Karpas-422 (cell line): ENCODE results near the gene APH1B. TPM values are rescaled to one million over a fixed set of nuclear protein-coding genes. Genes with fewer than 3 reads are reported as not detected.

ENCODE experiments used
- DNase-seq: peaks from one replicate; pipeline ENCODE4 v3.0.0-alpha.2; 2015
- H2AFZ ChIP-seq: fragments of 200-600 bp; sonication (generic); 2 replicates; pipeline ENCODE4 v1.6.1; 2014; ENCODE audit warnings: antibody characterized with exemption, low read length, mixed read lengths
- H3K27ac ChIP-seq: fragments of 200-600 bp; sonication (generic); 2 replicates; pipeline ENCODE4 v1.5.1; 2014; ENCODE audit warnings: mild to moderate bottlenecking, low read length, moderate library complexity
- H3K27me3 ChIP-seq: fragments of 200-600 bp; sonication (generic); 2 replicates; pipeline ENCODE4 v1.6.1; 2014; ENCODE audit warnings: low read length, mixed read lengths
- H3K36me3 ChIP-seq: fragments of 200-600 bp; sonication (generic); 2 replicates; pipeline ENCODE4 v1.6.1; 2014; ENCODE audit warnings: low read length, mixed read lengths; ENCODE audit not compliant: insufficient read depth
- H3K4me1 ChIP-seq: fragments of 200-600 bp; sonication (generic); 2 replicates; pipeline ENCODE4 v1.6.1; 2014; ENCODE audit warnings: mild to moderate bottlenecking, low read length, mixed read lengths
- H3K4me2 ChIP-seq: fragments of 200-600 bp; sonication (generic); 2 replicates; pipeline ENCODE4 v1.6.1; 2014; ENCODE audit warnings: low read length, low read depth, mild to moderate bottlenecking; ENCODE audit not compliant: poor library complexity, severe bottlenecking
- H3K4me3 ChIP-seq: fragments of 200-600 bp; sonication (generic); 2 replicates; pipeline ENCODE4 v1.5.1; 2014; ENCODE audit warnings: mild to moderate bottlenecking, antibody characterized with exemption, low read length, mixed read lengths
- H3K79me2 ChIP-seq: fragments of 200-600 bp; sonication (generic); 2 replicates; pipeline ENCODE4 v1.6.1; 2014; ENCODE audit warnings: mild to moderate bottlenecking, low read length, mixed read lengths
- H3K9ac ChIP-seq: fragments of 200-600 bp; sonication (generic); 2 replicates; pipeline ENCODE4 v1.6.0; 2014; ENCODE audit warnings: low read length
- H3K9me2 ChIP-seq: fragments of 200-600 bp; sonication (generic), shearing (Covaris generic); replicated peaks from 2 replicates; pipeline ENCODE4 v1.6.0; 2014; ENCODE audit warnings: mild to moderate bottlenecking, low read length, moderate library complexity; ENCODE audit not compliant: insufficient read depth
- H3K9me3 ChIP-seq: fragments of 300-700, 200-600 bp; sonication (generic); 2 replicates; pipeline ENCODE4 v1.6.1; 2014; ENCODE audit warnings: low read length, mixed read lengths
- H4K20me1 ChIP-seq: fragments of 200-600 bp; sonication (generic); 2 replicates; pipeline ENCODE4 v1.6.1; 2014; ENCODE audit warnings: mild to moderate bottlenecking, antibody characterized with exemption, low read length, low read depth; ENCODE audit not compliant: insufficient read depth
- total RNA-seq: library from RNA; depleted of rRNA; stranded (reverse); fragments of >200 nt; shearing (Covaris generic); gene quantifications from 2 replicates; pipeline ENCODE4 v1.2.3, GENCODE V29; 2014; ENCODE audit warnings: low replicate concordance

Gene APH1B
- total RNA-seq, 1 experiment from 2014 or later, result 34.8 TPM

DNA sequence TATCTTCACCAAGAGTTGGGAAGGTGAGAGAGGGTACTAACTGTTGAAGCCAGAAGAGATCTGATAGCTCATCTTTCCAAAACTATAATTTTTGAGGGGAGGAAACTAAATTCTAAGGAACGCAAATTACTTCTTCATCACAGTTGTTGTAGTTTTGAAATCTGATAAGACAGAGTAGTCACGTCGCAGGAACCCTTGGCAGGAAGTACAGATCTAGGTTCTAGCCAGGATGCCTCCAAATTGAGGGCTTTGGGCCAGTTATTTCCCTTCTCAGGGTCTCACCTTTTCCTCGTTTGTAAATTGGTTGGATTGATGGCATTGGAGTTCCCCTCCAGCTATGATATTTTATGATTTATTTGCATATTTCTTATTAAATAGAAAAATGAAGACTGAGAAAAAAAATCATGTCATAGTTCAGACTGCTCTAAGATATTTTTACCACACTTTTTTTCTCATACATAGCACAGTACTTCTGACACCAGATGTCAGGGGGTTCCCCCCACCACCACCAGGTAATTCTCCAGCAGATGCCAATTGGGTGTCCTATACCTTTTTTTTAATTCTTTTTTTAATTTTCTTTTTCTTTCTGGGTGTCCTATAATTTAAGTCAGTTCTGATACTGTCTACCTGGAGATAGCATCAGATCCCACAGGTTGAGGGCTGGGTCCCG is 32.3 kb upstream of the APH1B start:
- H3K4me3 ChIP-seq, result no peak overlapping the region
- no peak overlapping the region for H2AFZ ChIP-seq
- H4K20me1 ChIP-seq, result no peaks in the 10 kb centered on the region
- H3K27ac ChIP-seq, result no peak overlapping the region
- no peaks in the 10 kb centered on the region for H3K36me3 ChIP-seq
- no peak for DNase-seq
- H3K79me2 ChIP-seq, result no peaks in the 10 kb centered on the region
- no peaks in the 10 kb centered on the region for H3K27me3 ChIP-seq
- no peak overlapping the region for H3K4me2 ChIP-seq
- no peaks in the 10 kb centered on the region for H3K9me2 ChIP-seq
- peaks cover 11% of the 10 kb centered on the region for H3K4me1 ChIP-seq
- H3K9me3 ChIP-seq, result no peaks in the 10 kb centered on the region
- H3K9ac ChIP-seq, result no peak overlapping the region

DNA sequence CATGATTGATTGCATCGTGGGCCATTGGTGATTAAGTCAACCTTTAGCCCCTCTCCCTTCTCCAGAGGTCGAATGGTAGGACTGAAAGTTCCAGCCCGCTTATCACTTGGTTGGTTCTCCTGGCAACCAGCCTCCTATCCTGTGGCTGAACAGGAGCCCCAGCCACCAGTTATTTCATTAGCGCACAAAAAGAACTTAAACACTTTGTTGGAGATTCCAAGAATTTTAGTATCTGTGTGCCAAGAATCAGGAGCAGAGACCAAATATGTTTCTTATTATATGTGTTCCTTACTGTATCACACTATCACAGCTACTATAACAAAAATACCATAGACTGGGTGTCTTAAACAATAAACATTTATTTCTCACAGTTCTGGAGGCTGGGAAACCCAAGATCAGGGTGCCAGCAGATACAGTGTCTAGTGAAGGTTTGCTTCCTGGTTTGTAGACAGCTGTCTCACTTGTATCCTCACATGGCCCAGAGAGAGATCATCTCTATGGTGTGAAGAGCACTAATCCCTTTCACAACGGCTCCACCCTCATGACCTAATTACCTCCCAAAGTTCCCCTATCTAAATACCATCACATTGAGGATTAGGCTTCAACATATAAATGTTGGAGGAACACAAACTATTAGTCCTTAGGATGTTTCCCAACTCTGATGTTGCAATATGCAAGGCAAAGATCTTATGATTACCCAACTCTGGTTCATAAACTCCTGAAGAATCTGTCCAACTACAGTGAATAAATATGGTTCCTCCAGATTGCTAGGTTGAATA is 30.5 kb upstream of the APH1B start:
- Histone ChIP-seq H3K9me2 (no peaks in the 10 kb centered on the region), H3K27ac (no peak overlapping the region), H2AFZ (no peak overlapping the region), H3K36me3 (no peaks in the 10 kb centered on the region), H3K4me3 (no peak overlapping the region), H3K9ac (no peak overlapping the region), H3K4me1 (peaks cover 11% of the 10 kb centered on the region), H3K79me2 (no peaks in the 10 kb centered on the region), H3K27me3 (no peaks in the 10 kb centered on the region), H4K20me1 (no peaks in the 10 kb centered on the region), H3K9me3 (no peaks in the 10 kb centered on the region), H3K4me2 (no peak overlapping the region)
- peak; percentile 16 for DNase-seq

DNA sequence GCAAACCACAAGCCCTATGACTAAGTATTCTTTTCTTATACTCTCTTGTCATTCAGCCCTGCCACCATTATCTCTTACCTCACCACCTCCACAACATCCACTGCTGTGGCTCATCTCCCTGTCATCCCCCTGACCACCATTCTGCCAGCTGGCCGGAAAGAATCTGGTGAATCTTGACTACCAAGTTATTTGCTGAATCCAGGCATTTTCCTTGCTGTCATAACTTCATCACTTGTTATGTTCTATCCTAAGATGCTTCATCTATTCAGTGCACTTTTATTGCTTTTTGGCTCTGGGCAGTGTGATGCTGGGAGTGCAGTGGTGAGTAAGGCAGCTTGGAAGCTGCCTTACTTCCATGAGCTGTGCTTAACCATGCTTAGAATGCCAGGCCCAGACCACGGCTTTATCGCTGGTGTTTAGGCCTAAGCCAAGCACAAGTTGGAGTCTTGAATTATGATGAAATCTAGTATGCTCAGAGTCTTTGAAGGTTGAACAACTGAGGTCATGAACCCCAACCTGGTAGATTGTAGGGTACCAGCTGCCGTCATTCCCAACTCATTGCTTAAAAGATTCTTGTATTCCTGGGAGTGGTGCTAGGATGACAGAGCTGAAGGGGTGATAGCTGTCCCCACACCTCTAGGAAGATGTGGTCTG is 27.0 kb upstream of the APH1B start:
- no peaks in the 10 kb centered on the region for H3K9me3 ChIP-seq

DNA sequence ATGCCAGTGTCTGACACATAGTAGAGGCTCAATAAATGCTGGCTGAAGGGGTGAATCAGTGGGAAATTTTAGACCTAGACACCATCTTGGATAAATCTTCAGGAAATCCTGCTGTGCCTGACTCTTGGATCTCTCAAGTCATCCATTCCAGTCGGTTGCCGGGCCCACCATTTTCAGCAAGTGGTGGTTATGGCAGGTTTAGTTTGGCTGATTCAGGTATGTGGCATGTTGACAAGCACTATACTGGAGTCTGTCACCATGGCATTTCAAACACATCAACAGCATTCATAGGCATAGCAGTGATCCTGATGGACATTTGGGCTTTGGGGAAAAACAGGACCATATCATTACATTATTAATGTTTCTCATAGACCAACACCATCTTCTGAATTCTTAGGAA is 25.7 kb upstream of the APH1B start:
- Histone ChIP-seq H3K79me2 (no peaks in the 10 kb centered on the region), H3K36me3 (no peaks in the 10 kb centered on the region), H3K4me3 (no peak overlapping the region)

More for the DNA sequence above, 27.0 kb upstream of the APH1B start:
- Histone ChIP-seq H3K79me2 (no peaks in the 10 kb centered on the region), H3K36me3 (no peaks in the 10 kb centered on the region), H3K9ac (no peak overlapping the region), H3K27me3 (no peaks in the 10 kb centered on the region), H3K4me1 (peaks cover 4% of the 10 kb centered on the region), H2AFZ (no peak overlapping the region), H3K4me2 (no peak overlapping the region), H3K9me2 (no peaks in the 10 kb centered on the region), H3K4me3 (no peak overlapping the region), H4K20me1 (no peaks in the 10 kb centered on the region), H3K27ac (no peak overlapping the region)
- no peak for DNase-seq

DNA sequence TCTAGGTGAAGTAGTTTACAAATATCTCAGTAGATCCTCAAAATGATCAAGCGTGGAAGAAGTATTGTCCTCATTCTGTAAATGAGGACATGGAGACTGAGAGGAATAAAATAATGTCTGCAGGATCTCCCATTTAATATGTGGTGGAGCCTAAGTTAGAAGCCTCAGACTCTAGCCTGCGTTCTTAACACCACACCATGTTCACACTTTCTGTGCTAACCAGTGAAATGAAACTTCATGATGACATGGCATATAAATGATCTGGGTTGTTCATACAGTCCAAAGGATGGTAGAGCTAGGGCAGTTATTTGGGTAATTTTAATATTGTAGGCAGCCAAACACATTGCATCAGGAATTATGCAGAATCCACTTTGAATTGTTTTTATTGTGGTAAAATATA is 25.1 kb upstream of the APH1B start:
- Histone ChIP-seq H3K4me1 (peaks cover 10% of the 10 kb centered on the region), H4K20me1 (no peaks in the 10 kb centered on the region), H3K27me3 (no peaks in the 10 kb centered on the region), H3K9ac (no peak overlapping the region), H3K9me3 (no peaks in the 10 kb centered on the region), H2AFZ (no peak overlapping the region), H3K4me3 (no peak overlapping the region), H3K4me2 (no peak overlapping the region), H3K36me3 (no peaks in the 10 kb centered on the region), H3K27ac (no peak overlapping the region), H3K9me2 (no peaks in the 10 kb centered on the region), H3K79me2 (no peaks in the 10 kb centered on the region)
- no peak for DNase-seq

More for the DNA sequence above, 25.7 kb upstream of the APH1B start:
- H3K27ac ChIP-seq, result no peak overlapping the region
- H3K9ac ChIP-seq, result no peak overlapping the region
- no peak for DNase-seq
- no peak overlapping the region for H2AFZ ChIP-seq
- no peaks in the 10 kb centered on the region for H3K27me3 ChIP-seq
- H4K20me1 ChIP-seq, result no peaks in the 10 kb centered on the region
- H3K9me3 ChIP-seq, result no peaks in the 10 kb centered on the region
- H3K4me2 ChIP-seq, result no peak overlapping the region
- no peaks in the 10 kb centered on the region for H3K9me2 ChIP-seq
- peaks cover 10% of the 10 kb centered on the region for H3K4me1 ChIP-seq

DNA sequence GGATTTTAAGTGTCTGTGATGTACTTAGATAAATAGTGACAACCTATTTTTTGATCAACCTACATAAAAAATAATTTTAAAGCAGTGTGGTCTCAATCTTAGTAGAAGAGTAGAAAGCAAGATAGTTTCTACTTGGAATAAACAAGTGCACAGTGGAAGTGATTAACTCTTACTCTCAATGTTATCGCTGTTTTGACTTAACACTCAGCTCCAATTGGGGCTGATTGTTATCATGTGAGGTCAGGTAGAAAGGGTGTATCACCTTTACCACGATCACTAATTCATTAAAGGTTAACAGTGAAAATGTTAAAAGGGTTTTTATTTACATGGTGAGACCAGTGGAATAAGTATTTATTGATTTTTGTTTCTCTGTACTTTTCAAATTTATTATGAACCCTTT is 22.4 kb upstream of the APH1B start:
- H3K4me3 ChIP-seq, result no peak overlapping the region
- H3K27me3 ChIP-seq, result no peaks in the 10 kb centered on the region
- H3K27ac ChIP-seq, result peak overlapping the region; percentile 30; the same call in 1 of the 2 replicates
- DNase-seq, result peak; percentile 19
- no peaks in the 10 kb centered on the region for H4K20me1 ChIP-seq
- H3K4me1 ChIP-seq, result peaks cover 10% of the 10 kb centered on the region
- no peak overlapping the region for H2AFZ ChIP-seq
- no peak overlapping the region for H3K4me2 ChIP-seq
- H3K79me2 ChIP-seq, result no peaks in the 10 kb centered on the region
- H3K9ac ChIP-seq, result no peak overlapping the region
- H3K9me3 ChIP-seq, result no peaks in the 10 kb centered on the region
- no peaks in the 10 kb centered on the region; the same call in 1 of the 2 replicates for H3K36me3 ChIP-seq
- H3K9me2 ChIP-seq, result no peaks in the 10 kb centered on the region

DNA sequence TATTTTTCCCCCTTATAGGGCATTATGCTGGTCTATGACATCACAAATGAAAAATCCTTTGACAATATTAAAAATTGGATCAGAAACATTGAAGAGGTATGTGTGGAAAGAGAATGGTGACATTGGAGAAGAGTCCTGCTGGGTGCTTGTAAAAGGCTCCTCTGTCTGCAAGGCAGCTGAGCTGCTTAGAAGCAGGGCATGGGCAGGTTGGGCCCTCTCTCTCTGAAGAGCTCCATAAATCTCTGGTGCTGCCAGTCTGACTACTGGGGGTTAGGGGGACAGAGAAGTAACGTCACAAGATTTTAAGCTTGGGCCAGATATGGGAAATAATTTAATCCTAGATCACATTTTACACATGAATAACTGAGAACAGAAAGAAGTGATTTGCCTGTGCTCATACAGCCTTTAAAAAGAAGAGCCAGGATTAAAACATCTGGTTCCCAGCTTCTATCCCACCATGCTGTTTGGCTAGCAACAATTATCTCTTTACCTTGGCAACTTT is 21.9 kb upstream of the APH1B start:
- peaks cover 10% of the 10 kb centered on the region for H3K4me1 ChIP-seq
- H3K79me2 ChIP-seq, result no peaks in the 10 kb centered on the region
- peak overlapping the region; percentile 30; the same call in 1 of the 2 replicates for H3K27ac ChIP-seq
- no peak overlapping the region for H3K4me2 ChIP-seq
- DNase-seq, result no peak
- H3K9me3 ChIP-seq, result no peaks in the 10 kb centered on the region
- no peak overlapping the region for H3K4me3 ChIP-seq
- no peaks in the 10 kb centered on the region; the same call in 1 of the 2 replicates for H3K36me3 ChIP-seq
- no peak overlapping the region for H3K9ac ChIP-seq
- no peak overlapping the region for H2AFZ ChIP-seq
- H3K27me3 ChIP-seq, result no peaks in the 10 kb centered on the region
- H3K9me2 ChIP-seq, result no peaks in the 10 kb centered on the region
- no peaks in the 10 kb centered on the region for H4K20me1 ChIP-seq
